ENCODE measurements around the gene IQGAP1.

The IQGAP1 gene

DNA sequence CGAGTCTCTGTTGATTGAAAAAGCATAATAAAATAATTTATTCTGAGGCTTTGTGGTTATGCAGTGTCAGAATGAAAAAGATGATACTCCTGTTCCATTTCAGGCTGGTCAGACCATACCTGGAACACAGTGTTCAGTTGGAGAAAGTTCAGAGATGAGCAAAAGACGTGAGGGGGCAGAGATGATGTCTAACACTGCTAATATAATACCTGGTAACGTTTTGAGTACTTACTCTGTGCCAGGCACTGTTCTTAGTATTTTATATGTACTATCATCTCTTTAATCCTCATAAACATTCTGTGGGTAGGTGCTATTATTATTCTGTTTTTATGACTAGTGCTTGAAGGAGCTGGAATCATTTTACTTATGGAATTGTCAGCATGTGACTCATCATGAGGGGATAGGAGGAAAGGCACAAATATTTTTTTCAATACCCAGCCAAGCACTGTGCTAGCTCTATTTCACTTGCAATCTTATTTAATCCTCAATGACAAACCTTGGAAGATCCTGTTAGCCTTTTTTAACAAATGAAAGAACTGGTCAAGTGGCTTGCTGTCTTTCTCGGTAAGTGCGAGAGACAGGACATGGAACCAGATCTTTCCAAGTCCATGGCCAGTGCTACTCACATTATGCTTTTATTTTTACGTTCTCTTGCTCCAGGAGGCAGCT, 31.8 kb downstream of the IQGAP1 start:
- DNase-seq (ENCODE audit: low read depth): peak; percentile 84
- peak overlapping the region; percentile 38 for H3K4me3 ChIP-seq (ENCODE audit: low read length)
- TF ChIP-seq, protein P1, sequence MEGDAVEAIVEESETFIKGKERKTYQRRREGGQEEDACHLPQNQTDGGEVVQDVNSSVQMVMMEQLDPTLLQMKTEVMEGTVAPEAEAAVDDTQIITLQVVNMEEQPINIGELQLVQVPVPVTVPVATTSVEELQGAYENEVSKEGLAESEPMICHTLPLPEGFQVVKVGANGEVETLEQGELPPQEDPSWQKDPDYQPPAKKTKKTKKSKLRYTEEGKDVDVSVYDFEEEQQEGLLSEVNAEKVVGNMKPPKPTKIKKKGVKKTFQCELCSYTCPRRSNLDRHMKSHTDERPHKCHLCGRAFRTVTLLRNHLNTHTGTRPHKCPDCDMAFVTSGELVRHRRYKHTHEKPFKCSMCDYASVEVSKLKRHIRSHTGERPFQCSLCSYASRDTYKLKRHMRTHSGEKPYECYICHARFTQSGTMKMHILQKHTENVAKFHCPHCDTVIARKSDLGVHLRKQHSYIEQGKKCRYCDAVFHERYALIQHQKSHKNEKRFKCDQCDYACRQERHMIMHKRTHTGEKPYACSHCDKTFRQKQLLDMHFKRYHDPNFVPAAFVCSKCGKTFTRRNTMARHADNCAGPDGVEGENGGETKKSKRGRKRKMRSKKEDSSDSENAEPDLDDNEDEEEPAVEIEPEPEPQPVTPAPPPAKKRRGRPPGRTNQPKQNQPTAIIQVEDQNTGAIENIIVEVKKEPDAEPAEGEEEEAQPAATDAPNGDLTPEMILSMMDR (conservative IDR thresholded peaks at IDR 0.05; ENCODE audit: low read length): no peak

DNA sequence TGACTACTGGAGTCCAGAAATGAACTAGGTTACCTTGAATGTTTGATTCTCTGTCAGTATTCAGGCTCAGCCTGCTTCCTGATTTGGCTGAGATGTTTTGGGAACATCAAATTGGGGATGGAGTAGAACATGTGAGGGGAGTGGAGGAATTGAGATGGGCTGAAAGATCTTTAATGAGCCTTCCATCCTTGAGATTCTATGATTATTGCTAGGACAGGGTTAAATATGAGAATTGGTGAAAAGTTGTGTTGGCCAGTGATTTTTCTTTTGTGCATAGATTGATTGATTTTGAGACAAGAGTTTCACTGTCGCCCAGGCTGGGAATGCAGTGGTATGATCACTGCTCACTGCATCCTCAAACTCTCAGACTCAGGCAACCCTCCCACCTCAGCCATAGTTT, 32.4 kb downstream of the IQGAP1 start:
- DNase-seq (ENCODE audit: low read depth): no peak
- TF ChIP-seq, protein P1 (conservative IDR thresholded peaks at IDR 0.05; ENCODE audit: low read length): no peak
- H3K4me3 ChIP-seq (ENCODE audit: low read length): peak overlapping the region; percentile 38

DNA sequence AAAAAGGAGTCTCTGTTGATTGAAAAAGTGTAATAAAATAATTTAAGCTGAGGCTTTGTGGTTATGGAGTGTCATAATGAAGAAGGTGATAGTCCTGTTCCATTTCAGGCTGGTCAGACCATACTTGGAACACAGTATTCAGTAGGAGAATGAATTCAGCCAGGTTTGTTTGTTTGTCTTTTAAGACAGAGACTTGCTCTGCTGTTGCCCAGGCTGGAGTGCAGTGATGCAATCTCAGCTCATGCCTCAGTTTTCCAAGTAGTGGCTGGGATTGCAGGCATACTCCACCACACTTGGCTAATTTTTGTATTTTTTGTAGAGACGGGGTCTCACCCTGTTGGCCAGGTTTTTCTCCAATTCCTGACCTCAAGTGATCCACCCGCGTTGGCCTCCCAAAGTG, 33.5 kb downstream of the IQGAP1 start:
- peak; percentile 22 for DNase-seq (ENCODE audit: low read depth)
- no peak overlapping the region for H3K4me3 ChIP-seq (ENCODE audit: low read length)
- TF ChIP-seq, protein P1 (conservative IDR thresholded peaks at IDR 0.05; ENCODE audit: low read length): no peak

DNA sequence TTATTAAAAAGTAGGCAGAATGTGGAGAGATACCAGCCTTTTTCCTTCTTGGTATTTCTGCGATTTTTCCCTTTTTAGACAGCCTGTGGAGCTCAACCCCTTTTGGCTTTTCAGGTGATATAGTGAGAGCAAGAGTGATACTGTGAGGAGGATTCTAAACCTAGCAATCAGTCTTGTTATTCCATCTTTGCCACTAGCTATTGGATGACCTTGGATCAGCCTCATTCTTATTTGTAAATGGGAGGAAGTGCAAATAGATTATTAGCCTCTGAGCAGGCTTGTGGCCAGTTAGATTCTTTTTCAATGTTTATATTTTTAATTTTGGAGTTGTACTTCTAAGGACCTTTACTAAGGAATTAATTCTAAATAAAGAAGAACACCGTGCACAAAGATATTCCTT, 34.0 kb downstream of the IQGAP1 start:
- TF ChIP-seq, protein P1 (conservative IDR thresholded peaks at IDR 0.05; ENCODE audit: low read length): no peak
- DNase-seq (ENCODE audit: low read depth): no peak
- no peak overlapping the region for H3K4me3 ChIP-seq (ENCODE audit: low read length)

DNA sequence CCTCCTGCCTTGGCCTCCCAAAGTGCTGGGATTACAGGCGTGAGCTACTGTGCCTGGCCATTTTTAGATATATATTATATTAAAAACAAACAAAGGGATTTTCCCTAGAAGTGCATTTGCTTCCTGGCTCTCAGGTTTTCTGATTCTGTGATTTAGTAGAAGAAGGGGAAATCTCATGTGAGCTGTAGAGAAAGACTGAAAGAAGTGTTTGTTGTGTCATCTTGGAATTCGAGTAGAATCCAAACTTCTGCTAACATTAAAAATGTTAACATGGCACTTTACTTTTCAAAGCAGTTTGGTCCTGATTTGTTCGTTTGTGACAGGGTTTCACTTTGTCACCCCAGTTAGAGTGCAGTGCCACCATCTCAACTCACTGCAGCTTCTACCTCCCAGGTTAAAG, 34.9 kb downstream of the IQGAP1 start:
- DNase-seq (ENCODE audit: low read depth): no peak
- TF ChIP-seq, protein P1 (conservative IDR thresholded peaks at IDR 0.05; ENCODE audit: low read length): no peak
- H3K4me3 ChIP-seq (ENCODE audit: low read length): no peak overlapping the region

DNA sequence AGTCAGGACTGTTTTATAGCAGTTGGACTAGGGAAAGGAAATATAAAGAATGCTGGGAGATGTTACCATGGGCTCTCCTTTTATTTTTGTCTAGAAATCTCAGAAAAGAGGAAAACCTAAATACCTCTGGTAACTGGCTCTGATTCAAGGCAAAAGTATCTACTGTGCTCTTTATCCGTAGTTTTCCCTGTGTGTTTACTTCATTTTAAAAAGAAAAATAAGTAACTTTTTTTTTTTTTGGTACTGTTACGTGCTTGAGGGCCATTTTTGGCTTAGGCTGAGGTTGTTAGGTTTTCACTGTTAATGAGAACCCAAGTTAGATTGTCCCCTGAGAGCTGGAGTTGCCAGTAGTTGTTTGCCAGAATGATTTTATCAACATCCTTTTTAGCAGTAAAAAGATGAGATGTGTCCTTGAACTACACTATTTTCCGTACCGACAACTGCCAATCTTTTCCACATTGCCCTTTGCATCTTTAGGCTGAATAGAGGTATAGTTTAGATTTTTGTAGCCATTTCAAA, 35.8 kb downstream of the IQGAP1 start:
- TF ChIP-seq, protein P1 (conservative IDR thresholded peaks at IDR 0.05; ENCODE audit: low read length): no peak
- H3K4me3 ChIP-seq (ENCODE audit: low read length): no peak overlapping the region
- peak; percentile 19 for DNase-seq (ENCODE audit: low read depth)

DNA sequence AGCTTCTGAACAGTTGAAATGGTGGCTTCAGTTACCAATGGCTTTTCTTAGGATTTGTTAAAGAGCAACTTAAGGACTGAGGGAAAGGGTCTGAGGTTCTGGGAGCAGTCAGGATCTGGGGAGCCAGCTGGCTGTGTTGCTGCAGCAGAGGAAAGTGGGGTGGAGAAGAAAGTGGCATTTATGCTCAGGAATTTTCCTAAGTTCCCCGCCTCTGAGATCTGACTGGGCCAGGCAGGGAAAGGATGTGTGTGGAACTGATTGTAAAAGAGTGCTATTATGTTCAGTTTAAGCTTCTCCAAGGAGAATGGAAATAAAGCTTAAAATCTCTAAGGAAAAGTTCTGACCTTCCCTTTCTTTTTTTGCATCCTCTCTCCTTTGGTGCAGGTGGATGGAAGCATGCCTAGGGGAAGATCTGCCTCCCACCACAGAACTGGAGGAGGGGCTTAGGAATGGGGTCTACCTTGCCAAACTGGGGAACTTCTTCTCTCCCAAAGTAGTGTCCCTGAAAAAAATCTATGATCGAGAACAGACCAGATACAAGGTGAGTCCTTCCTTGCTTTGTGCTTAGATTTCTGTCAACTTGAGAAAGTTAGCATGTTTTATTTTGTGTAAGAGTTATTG, 37.8 kb downstream of the IQGAP1 start:
- TF ChIP-seq, protein P1 (conservative IDR thresholded peaks at IDR 0.05; ENCODE audit: low read length): no peak
- no peak overlapping the region for H3K4me3 ChIP-seq (ENCODE audit: low read length)
- DNase-seq (ENCODE audit: low read depth): peak; percentile 20
